GM21529 (cell line): Measurements from ENCODE around the gene RBM47.
"Not testable (repeated sequence)": the region's sequence is repeated elsewhere in the genome, so short reads cannot be mapped to it uniquely, and the experiment has no call there.

Source experiments
- ATAC-seq: cut with Tn5 transposase; IDR thresholded peaks from one replicate; pipeline ENCODE4 v1.9.1; 2021; ENCODE audit not compliant: unreplicated experiment

RBM47 gene

DNA sequence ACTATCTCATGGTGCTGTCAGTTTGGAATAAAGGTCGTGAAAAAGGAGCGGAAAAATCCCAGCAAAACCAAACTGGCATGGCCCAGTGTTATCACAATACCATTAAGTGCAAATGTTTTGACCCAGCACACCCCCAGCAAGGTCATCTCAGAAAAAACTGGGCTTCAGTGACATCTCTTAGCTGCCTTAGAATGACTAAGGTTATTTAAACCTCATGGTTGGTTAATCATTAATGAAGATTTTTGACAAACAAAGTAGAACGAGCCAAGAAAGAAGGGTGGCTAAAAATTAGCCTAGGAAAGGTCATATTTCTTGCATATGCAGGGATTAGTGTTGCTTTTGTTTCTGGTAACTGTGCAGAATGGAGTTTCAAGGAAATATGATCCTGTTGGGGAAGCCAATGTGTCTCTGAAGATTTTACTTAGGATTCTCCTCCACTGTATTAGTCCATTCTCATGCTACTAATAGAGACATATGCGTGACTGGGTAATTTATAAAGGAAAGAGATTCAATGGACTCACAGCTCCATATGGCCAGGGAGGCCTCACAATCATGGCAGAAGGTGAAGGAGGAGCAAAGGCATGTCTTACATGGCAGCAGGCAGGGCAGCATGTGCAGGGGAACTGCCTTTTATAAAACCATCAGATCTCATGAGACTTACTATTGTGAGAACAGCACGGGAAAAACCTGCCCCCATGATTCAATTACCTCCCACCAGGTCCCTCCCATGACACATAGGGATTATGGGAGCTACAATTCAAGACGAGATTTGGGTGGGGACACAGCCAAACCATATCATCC, 211.0 kb downstream of the RBM47 start:
- ATAC-seq: no peak

DNA sequence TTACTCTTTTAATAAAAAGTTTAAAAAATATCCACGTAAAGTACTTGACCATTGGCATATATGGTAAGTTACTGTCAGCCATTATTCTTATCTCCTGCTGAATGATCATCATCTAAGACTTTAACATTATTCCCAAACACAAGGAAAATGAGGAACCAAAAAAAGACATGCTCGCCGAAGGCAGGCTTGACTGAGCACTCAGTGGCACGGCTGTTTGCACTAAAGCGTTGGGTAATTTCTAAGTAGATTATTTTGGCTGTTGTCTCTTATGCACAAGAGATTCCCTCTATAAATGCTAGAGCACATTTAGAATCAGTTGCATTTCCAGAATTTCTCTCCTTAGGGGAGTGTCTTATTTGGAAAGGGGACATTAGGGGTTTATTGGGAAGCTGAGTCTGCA, 211.7 kb downstream of the RBM47 start:
- ATAC-seq: no peak

DNA sequence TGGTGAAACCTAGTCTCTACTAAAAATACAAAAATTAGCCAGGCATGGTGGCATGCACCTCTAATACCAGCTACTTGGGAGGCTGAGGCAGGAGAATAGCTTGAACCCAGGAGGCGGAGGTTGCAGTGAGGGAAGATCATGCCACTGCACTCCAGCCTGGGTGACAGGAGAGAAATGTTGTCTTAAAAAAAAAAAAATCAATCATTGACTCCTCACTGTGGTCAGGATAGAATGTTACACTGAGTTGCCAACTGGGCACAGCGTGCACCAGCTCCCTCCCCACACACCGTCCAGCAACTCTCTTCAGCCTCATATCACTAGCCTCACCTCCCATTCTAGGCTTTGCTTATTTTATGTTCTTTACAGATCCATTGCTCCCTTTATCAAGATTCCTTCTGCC, 215.0 kb downstream of the RBM47 start:
- ATAC-seq: no peak

GRCh38 chr4:40412866-40413795, 216.5 kb downstream of the RBM47 start:
- ATAC-seq: no peak

- ATAC-seq: no peak
Observed at GRCh38 chr4:40412388-40412787, 217.3 kb downstream of the RBM47 start.

DNA sequence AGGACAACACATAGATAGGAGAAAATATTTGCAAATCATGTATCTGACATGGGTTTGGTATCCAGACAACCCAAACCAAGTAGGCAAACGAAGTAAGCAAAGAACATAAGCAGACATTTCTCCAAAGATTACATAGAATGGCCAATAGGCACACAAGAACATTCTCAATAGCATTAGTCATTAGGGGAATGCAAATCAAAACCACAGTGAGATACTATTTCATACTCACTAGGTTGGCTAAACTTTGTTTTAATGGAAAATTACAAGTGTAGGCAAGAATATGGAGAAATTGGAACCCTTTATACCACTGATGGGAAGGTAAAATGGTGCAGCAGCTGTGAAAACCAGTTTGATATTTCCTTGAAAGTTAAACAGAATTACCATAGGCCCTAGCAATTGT, 219.8 kb downstream of the RBM47 start:
- ATAC-seq: no peak

GRCh38 chr4:40407468-40407867, 222.2 kb downstream of the RBM47 start:
- not testable (repeated sequence) for ATAC-seq

DNA sequence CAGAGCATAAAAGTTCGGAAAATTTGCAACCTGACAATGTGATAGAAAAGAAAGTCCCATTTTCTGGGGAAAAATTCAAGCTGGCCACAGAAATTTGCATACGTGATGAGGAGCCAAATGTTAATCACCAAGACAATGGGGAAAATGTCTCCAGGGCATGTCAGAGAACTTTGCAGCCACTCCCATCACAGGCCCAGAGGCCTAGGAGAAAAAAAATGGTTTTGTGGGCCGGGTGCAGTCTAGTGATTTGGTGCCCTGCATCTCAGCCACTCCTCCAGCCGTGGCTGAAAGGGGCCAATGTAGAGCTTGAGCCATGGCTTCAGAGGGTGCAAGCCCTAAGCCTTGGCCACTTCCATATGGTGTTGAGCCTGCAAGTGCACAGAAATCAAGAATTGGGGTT, 223.3 kb downstream of the RBM47 start:
- ATAC-seq: no peak

DNA sequence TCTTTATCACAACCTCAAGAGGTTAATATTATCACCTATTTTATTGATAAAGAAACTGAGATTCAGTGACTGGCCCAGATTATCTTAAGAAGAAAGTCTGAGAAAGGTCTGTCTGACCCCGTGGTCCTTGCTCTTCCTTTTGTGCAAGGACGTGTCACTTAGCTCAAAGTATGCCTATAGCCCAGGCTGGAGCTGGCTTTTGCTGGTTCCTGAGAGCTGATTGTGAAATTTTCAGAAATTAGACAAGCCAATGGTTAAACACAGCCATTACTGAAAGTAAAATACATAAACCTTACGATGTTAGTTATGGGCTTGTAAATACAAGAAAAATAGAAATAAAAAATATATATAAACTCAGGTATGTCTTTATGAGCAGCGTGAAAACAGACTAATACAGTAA, 224.5 kb downstream of the RBM47 start:
- ATAC-seq: no peak

GRCh38 chr4:40403081-40403480, 226.6 kb downstream of the RBM47 start:
- no peak for ATAC-seq

GRCh38 chr4:40402556-40402955, 227.1 kb downstream of the RBM47 start:
- no peak for ATAC-seq

DNA sequence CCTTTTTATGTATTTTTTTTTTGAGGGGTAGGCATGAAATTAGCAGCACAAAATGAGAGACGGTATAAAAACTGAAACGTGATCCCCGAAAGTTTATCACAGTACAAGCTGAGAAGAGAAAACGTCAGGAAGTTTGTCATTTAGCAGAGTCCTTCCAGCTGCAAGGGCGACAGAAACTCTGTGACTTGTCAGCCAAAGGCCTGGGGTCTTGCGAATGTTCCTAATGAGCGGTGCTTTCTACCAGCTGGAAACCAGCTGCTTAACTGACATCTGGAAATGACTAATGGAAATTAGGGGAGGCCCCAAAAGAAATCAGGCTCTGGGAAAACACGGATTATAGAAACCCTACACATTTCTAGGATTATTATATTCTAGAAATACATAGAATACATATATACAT, 228.0 kb downstream of the RBM47 start:
- ATAC-seq: no peak

DNA sequence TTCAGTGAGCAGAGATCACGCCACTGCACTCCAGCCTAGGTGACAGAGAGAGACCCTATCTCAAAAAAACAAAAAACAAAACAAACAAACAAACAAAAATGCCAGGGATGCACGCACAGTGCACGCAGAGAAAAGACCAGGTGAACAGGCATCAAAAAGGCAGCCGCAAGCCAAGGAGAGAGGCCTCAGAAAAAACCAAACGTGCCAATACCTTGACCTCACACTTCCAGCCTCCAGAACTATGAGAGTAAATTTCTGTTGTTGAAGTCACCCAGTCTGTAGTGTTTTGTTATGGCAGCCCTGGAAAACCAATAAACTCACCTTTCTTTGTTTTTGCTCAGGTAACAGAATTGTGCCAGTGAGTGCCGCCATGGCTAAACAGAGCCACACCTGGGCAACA, 228.6 kb downstream of the RBM47 start:
- no peak for ATAC-seq

DNA sequence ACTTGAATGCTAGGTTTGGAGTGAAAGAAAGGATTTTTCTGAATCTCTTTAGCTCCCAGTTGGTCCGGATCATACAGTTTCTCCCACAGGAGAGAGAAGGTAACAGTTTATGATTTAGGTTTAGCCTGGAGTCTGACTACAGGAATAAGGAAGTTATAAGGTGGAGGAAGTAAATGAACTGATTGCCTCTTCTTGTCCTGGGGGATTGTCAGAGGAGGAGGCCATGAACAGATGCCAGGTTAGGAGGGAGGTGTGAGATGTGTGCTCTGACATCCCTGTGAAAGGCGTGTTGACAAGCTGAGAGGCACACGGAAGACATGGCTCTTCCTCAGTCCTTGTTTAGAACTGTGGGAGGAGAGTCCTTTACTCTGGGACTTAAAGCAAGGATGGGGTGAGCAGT, 230.1 kb downstream of the RBM47 start:
- ATAC-seq: no peak

DNA sequence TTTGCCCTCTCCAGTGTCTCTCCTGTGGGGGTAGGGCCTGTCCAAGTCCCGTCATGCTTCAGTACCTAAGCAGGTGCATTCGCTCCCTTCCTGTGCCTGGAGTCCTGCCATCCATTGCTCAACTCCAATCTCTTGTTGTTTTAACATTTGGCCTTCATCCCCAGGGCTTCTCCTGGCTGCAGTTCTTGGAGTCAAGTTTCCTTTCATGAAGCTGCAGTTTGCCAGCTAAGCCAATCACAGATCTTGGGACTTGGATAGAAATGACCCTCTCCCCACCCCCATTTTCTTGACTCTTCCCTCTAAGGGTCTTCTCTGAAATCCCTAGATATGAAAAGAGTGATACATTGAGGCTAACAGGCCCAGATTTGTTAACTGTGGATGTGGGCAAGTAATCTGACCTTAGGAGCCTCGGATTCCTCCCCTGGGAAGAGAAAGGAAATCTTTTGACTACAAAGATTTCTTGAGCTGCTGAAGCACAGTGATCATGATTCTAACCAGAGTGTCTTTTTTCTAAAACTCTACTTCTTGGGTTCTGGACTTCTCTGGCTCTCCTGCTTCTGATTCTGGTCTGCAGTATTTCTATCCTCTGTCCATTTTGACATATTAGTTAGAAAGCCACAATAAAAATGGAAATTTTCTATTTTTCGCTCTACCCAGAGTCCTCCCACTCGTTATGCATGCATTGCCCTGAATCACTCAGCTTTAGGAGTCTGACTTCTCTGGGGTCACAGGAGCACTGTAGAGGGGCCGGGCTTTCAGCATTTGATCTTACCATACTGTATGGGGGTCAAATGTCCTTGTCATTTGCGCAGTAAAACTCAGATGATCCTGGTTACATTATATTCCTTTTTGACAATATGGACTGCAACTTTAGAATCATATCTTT, 233.5 kb downstream of the RBM47 start:
- no peak for ATAC-seq

DNA sequence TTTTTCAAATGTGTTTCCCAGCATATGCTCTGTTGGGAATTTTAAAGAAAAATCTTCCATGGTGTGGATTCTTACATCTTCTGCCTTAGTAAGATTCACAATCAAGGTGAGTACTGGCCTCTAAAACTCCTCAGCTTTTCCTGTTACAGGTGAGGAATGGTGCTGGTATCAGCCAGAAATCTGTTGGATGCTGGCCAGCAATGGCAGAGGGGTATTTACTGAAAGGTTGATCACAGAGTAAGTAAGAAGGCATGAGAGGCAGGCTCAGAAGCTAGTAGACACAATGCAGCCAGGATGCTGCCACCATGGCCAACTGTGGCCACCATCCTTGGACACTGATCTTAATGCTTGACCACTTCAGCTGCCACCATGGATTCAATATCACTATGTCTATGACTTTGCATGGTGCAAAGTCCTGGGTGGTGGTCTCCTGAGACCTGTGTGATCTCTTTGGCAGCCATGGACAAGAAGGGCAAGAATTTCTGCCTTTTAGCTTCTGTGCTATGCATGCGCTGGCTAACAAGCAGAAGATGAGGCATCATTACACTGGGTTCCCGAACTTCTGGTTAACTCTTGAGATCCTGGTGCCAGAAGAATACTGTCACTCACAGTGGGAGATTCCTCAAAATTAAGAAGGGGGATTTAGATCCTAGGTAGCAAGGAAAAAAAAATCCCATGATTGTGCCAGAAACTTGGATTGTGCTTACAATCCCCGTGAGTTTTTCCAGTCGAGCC, 234.3 kb downstream of the RBM47 start:
- ATAC-seq: no peak

DNA sequence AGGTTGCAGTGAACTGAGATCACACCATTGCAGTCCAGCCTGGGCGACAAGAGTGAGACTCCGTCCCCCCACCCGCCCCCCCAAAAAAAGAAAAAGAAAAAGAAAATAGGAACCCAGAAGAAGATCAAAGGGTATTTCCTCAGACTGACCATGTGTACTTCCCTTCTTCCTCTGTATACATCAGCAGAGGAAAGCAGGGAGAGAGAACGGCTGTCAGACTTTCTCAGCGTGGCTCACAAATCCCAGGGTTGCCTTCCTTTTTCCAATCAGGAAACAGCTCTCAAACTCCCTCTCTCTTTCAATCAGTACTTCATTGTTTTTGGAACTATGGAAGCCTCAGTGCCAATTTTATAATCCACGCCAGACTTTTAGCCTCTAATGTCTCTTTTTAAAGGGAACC, 235.4 kb downstream of the RBM47 start:
- ATAC-seq: no peak

DNA sequence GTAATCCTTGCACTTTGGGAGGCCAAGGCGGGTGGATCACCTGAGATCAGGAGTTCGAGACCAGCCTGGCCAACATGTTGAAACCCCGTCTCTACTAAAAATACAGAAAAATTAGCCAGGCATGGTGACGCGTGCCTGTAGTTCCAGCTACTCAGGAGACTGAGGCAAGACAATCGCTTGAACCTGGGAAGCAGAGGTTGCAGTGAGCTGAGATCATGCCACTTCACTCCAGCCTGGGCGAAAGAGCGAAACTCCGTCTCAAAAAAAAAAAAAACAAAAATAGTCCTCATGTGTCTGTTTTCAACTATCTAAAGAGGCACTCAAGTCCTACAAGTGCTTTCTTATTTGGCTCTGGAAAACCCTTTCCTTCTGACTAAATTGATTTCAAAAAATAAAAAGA, 237.4 kb downstream of the RBM47 start:
- ATAC-seq: not testable (repeated sequence)

GRCh38 chr4:40389986-40390385, 239.7 kb downstream of the RBM47 start:
- ATAC-seq: no peak

GRCh38 chr4:40388239-40388638, 241.4 kb downstream of the RBM47 start:
- ATAC-seq: no peak
